Measurements from ENCODE around the gene MAST4. TPM values are rescaled to one million over a fixed set of nuclear protein-coding genes. Genes with fewer than 3 reads are reported as not detected.
A peak's percentile ranks its signal among the peaks of the same experiment; 100 is the strongest.

Gene MAST4
- total and polyA plus RNA-seq, 4 donors, result 17.1 to 34.6 (median 21.0) TPM

DNA sequence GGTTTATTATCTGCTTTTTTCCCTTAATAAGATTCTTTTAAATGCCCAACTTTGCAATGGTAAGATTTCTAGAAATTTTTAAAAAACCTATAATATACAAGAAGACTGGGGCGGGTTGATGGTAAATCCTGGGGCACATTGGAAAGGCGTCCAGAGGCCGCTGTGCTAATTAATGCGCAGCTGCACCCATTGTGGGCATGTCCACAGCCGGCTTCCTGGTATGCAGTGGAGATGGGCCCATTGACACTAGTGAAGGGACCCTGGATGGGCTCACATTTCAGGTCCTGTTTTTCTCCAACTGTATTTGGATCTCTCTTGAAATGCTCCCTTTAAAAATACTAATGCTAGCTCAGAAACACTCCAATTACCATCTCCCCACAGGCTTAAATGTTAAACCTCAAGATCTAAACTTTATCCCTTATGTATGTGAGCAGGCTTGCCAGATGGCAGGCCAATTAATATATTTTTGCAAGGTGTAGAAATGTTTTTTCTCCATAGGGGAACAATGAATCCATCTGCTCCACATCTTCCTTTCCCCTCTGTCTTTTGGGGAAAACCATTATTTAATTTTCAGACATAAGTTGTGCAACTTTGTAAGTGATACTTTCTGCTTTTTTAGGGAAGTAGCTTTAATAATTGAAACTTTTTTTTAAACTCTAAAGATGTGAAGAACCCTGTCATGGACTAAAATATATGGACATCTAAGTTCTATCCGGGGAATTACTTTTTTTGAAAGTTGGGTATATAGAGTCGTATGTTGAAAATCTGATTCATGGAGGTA is 423.1 kb downstream of the MAST4 start:
- Histone ChIP-seq H3K4me3 (ENCODE audit: low read depth, low read length) (no peak overlapping the region), H3K27ac (ENCODE audit: low read depth, low read length) (no peak overlapping the region), H3K9me3 (ENCODE audit: control insufficient read depth, insufficient read depth, low read length) (no peaks in the 10 kb centered on the region), H3K27me3 (ENCODE audit: control insufficient read depth, insufficient read depth, low read length) (no peaks in the 10 kb centered on the region), H3K4me1 (ENCODE audit: control insufficient read depth, insufficient read depth, low read length) (no peaks in the 10 kb centered on the region), H3K36me3 (ENCODE audit: control insufficient read depth, insufficient read depth, low read length) (no peaks in the 10 kb centered on the region)
- 78% methylated on average over 6 of the region's 7 CpGs for WGBS (ENCODE audit: insufficient coverage)
- DNase-seq (ENCODE audit: low read depth in 4 of 6, low spot score in 6 of 6), result no peak

DNA sequence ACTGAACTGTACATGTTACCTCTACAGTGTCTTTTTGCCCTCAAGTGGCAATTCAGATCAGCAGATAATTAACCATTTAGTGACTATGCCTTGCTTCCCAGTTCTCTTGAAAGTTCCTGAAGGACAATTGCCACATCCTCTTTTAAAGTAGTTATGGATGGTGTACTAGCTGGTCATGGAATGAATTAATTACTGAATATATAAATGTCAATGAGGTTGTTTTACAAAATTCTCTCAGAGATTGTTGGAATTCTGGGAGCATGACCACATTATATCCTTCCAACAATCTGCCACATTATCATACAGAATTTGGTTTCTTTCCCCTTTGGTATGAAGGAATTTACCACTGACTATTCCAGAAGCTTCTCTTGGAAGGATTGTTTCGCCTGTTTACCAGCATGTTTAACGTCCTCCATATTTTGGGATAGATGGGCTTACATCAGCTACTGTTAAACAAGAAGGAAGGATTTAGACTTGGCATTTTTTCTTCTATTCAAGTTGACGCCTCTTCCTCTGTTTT is 424.0 kb downstream of the MAST4 start:
- Histone ChIP-seq H3K27ac (ENCODE audit: low read depth, low read length) (no peak overlapping the region), H3K4me1 (ENCODE audit: control insufficient read depth, insufficient read depth, low read length) (no peaks in the 10 kb centered on the region), H3K36me3 (ENCODE audit: control insufficient read depth, insufficient read depth, low read length) (no peaks in the 10 kb centered on the region), H3K27me3 (ENCODE audit: control insufficient read depth, insufficient read depth, low read length) (no peaks in the 10 kb centered on the region), H3K9me3 (ENCODE audit: control insufficient read depth, insufficient read depth, low read length) (no peaks in the 10 kb centered on the region), H3K4me3 (ENCODE audit: low read depth, low read length) (no peak overlapping the region)
- DNase-seq (ENCODE audit: low read depth in 4 of 6, low spot score in 6 of 6), result no peak
- WGBS (ENCODE audit: insufficient coverage), result no CpG with 5 or more reads among the region's 3 CpGs

GRCh38 chr5:67021031-67021430 is 424.8 kb downstream of the MAST4 start:
- H3K9me3 ChIP-seq (ENCODE audit: control insufficient read depth, insufficient read depth, low read length), result no peaks in the 10 kb centered on the region
- H3K4me3 ChIP-seq (ENCODE audit: low read depth, low read length), result no peak overlapping the region
- no peaks in the 10 kb centered on the region for H3K4me1 ChIP-seq (ENCODE audit: control insufficient read depth, insufficient read depth, low read length)
- H3K27ac ChIP-seq (ENCODE audit: low read depth, low read length), result no peak overlapping the region
- no peaks in the 10 kb centered on the region for H3K27me3 ChIP-seq (ENCODE audit: control insufficient read depth, insufficient read depth, low read length)
- H3K36me3 ChIP-seq (ENCODE audit: control insufficient read depth, insufficient read depth, low read length), result no peaks in the 10 kb centered on the region
- DNase-seq (ENCODE audit: low read depth in 4 of 6, low spot score in 6 of 6), result no peak
- no CpG with 5 or more reads among the region's 1 CpG for WGBS (ENCODE audit: insufficient coverage)

- H3K9me3 ChIP-seq (ENCODE audit: control insufficient read depth, insufficient read depth, low read length), result no peaks in the 10 kb centered on the region
- H3K27me3 ChIP-seq (ENCODE audit: control insufficient read depth, insufficient read depth, low read length), result no peaks in the 10 kb centered on the region
- H3K4me1 ChIP-seq (ENCODE audit: control insufficient read depth, insufficient read depth, low read length), result no peaks in the 10 kb centered on the region
- no peak overlapping the region for H3K27ac ChIP-seq (ENCODE audit: low read depth, low read length)
- DNase-seq (ENCODE audit: low read depth in 4 of 6, low spot score in 6 of 6), result no peak
- no peaks in the 10 kb centered on the region for H3K36me3 ChIP-seq (ENCODE audit: control insufficient read depth, insufficient read depth, low read length)
- no peak overlapping the region for H3K4me3 ChIP-seq (ENCODE audit: low read depth, low read length)
Measured at GRCh38 chr5:67021521-67021920, 425.3 kb downstream of the MAST4 start.

DNA sequence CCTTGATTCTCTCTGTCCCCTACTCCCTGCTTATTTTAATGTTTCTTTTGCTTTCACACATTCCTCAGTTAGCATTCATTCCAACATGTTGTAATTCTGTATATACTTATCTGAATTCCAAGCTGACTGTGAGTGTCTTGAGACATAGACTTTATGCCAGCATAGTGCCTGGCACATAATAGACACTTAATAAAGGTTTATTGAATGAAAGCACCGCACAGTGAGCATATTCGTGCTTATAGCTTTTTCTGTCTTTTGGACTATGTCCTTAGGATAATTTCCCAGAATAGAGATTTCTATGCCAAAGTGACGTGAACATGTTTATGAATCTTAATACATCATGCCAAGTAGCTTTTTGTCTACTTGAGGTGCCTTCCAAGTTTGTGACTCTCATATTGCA is 425.8 kb downstream of the MAST4 start:
- no peaks in the 10 kb centered on the region for H3K27me3 ChIP-seq (ENCODE audit: control insufficient read depth, insufficient read depth, low read length)
- no peak overlapping the region for H3K27ac ChIP-seq (ENCODE audit: low read depth, low read length)
- WGBS (ENCODE audit: insufficient coverage), result 80% methylated on average over 1 of the region's 3 CpGs
- DNase-seq (ENCODE audit: low read depth in 4 of 6, low spot score in 6 of 6), result peak in 1 of 6 donors; percentile 80
- no peaks in the 10 kb centered on the region for H3K9me3 ChIP-seq (ENCODE audit: control insufficient read depth, insufficient read depth, low read length)
- no peaks in the 10 kb centered on the region for H3K36me3 ChIP-seq (ENCODE audit: control insufficient read depth, insufficient read depth, low read length)
- no peaks in the 10 kb centered on the region for H3K4me1 ChIP-seq (ENCODE audit: control insufficient read depth, insufficient read depth, low read length)
- no peak overlapping the region for H3K4me3 ChIP-seq (ENCODE audit: low read depth, low read length)

DNA sequence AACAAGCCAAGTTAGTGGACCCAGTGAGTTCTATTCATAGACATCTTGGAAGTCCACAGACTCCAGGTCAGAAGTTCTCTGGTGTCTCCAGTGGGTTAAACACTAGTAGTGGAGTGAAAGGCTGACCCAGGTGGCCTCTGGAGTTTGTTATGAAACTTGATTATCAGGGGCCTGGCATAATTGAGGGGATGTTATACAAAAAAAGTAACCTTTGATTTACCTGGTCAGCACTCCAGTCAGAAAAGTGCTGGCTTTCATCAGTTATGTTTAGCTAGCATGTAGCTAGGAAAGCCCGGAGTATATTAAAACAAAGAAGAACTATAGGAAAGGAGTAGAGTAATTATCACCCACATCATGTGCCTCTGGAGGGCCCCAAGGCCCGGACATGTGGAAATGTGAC is 429.3 kb downstream of the MAST4 start:
- WGBS (ENCODE audit: insufficient coverage), result no CpG with 5 or more reads among the region's 2 CpGs
- Histone ChIP-seq H3K36me3 (ENCODE audit: control insufficient read depth, insufficient read depth, low read length) (no peaks in the 10 kb centered on the region), H3K27me3 (ENCODE audit: control insufficient read depth, insufficient read depth, low read length) (no peaks in the 10 kb centered on the region), H3K9me3 (ENCODE audit: control insufficient read depth, insufficient read depth, low read length) (no peaks in the 10 kb centered on the region), H3K27ac (ENCODE audit: low read depth, low read length) (no peak overlapping the region), H3K4me1 (ENCODE audit: control insufficient read depth, insufficient read depth, low read length) (no peaks in the 10 kb centered on the region), H3K4me3 (ENCODE audit: low read depth, low read length) (no peak overlapping the region)
- DNase-seq (ENCODE audit: low read depth in 4 of 6, low spot score in 6 of 6), result no peak

DNA sequence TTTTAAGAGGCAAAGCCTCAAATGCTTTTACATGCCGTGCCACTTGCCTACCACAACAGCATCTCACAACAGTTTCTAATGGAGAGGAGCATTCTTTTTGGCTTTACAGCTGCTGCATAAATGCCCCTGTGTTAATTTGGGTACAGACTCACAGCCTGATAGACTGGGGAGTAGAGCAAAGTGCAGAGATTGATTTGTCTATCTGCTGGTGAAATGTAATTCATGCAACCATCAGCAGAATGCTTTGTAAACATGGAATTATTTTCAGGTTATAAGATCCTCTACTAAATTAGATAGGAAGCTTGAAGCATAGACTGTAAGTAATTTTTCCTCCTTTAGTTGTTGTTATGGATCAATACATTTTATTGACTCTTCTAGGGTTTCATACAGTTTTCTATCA is 430.1 kb downstream of the MAST4 start:
- Histone ChIP-seq H3K27ac (ENCODE audit: low read depth, low read length) (no peak overlapping the region), H3K36me3 (ENCODE audit: control insufficient read depth, insufficient read depth, low read length) (no peaks in the 10 kb centered on the region), H3K27me3 (ENCODE audit: control insufficient read depth, insufficient read depth, low read length) (no peaks in the 10 kb centered on the region), H3K4me3 (ENCODE audit: low read depth, low read length) (no peak overlapping the region), H3K4me1 (ENCODE audit: control insufficient read depth, insufficient read depth, low read length) (no peaks in the 10 kb centered on the region), H3K9me3 (ENCODE audit: control insufficient read depth, insufficient read depth, low read length) (no peaks in the 10 kb centered on the region)
- WGBS (ENCODE audit: insufficient coverage), result no CpG with 5 or more reads among the region's 1 CpG
- DNase-seq (ENCODE audit: low read depth in 4 of 6, low spot score in 6 of 6), result no peak

GRCh38 chr5:67027171-67027570 is 431.0 kb downstream of the MAST4 start:
- WGBS (ENCODE audit: insufficient coverage), result no CpG with 5 or more reads among the region's 2 CpGs
- DNase-seq (ENCODE audit: low read depth in 4 of 6, low spot score in 6 of 6), result no peak

GRCh38 chr5:67028371-67028770 is 432.2 kb downstream of the MAST4 start:
- Histone ChIP-seq H3K9me3 (ENCODE audit: control insufficient read depth, insufficient read depth, low read length) (no peaks in the 10 kb centered on the region), H3K4me1 (ENCODE audit: control insufficient read depth, insufficient read depth, low read length) (no peaks in the 10 kb centered on the region), H3K27ac (ENCODE audit: low read depth, low read length) (no peak overlapping the region), H3K4me3 (ENCODE audit: low read depth, low read length) (no peak overlapping the region), H3K36me3 (ENCODE audit: control insufficient read depth, insufficient read depth, low read length) (no peaks in the 10 kb centered on the region), H3K27me3 (ENCODE audit: control insufficient read depth, insufficient read depth, low read length) (no peaks in the 10 kb centered on the region)
- no peak for DNase-seq (ENCODE audit: low read depth in 4 of 6, low spot score in 6 of 6)
- 96% methylated on average over 4 of the region's 4 CpGs for WGBS (ENCODE audit: insufficient coverage)

More at GRCh38 chr5:67027171-67027570, 431.0 kb downstream of the MAST4 start:
- Histone ChIP-seq H3K4me3 (ENCODE audit: low read depth, low read length) (no peak overlapping the region), H3K4me1 (ENCODE audit: control insufficient read depth, insufficient read depth, low read length) (no peaks in the 10 kb centered on the region), H3K27me3 (ENCODE audit: control insufficient read depth, insufficient read depth, low read length) (no peaks in the 10 kb centered on the region), H3K27ac (ENCODE audit: low read depth, low read length) (no peak overlapping the region), H3K9me3 (ENCODE audit: control insufficient read depth, insufficient read depth, low read length) (no peaks in the 10 kb centered on the region), H3K36me3 (ENCODE audit: control insufficient read depth, insufficient read depth, low read length) (no peaks in the 10 kb centered on the region)

DNA sequence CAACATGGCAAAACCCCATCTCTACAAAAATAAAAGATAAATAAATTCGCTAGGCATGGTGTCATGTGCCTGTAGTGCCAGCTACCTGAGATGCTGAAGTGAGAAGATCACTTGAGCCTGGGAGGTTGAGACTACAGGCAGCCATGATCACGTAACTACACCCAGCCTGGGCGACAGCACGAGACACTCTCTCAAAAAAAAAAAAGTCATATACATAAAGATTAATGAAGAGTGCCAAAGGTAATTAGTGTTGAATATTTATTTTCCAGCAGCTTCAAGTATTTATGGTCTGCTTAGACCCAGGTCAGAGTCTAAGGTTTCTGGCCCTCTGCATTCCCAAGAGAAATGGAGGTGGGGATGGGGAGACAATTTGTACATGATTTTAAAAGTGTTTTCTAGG is 432.7 kb downstream of the MAST4 start:
- H3K27me3 ChIP-seq (ENCODE audit: control insufficient read depth, insufficient read depth, low read length), result no peaks in the 10 kb centered on the region
- no peak overlapping the region for H3K27ac ChIP-seq (ENCODE audit: low read depth, low read length)
- H3K4me3 ChIP-seq (ENCODE audit: low read depth, low read length), result no peak overlapping the region
- no peaks in the 10 kb centered on the region for H3K4me1 ChIP-seq (ENCODE audit: control insufficient read depth, insufficient read depth, low read length)
- H3K36me3 ChIP-seq (ENCODE audit: control insufficient read depth, insufficient read depth, low read length), result no peaks in the 10 kb centered on the region
- DNase-seq (ENCODE audit: low read depth in 4 of 6, low spot score in 6 of 6), result no peak
- no peaks in the 10 kb centered on the region for H3K9me3 ChIP-seq (ENCODE audit: control insufficient read depth, insufficient read depth, low read length)
- WGBS (ENCODE audit: insufficient coverage), result no CpG with 5 or more reads among the region's 4 CpGs
